Jurkat, Clone E6-1 (cell line): ENCODE data around the gene ZMYND11.
"Not testable (repeated sequence)": the region's sequence is repeated elsewhere in the genome, so short reads cannot be mapped to it uniquely, and the experiment has no call there.

Experiments
- DNase-seq: peaks from one replicate; pipeline ENCODE4 v3.0.0-alpha.2; 2011; ENCODE audit warnings: low read depth, low spot score
- H3K4me3 ChIP-seq: 2 replicates; pipeline ENCODE4 v1.5.1; 2011; ENCODE audit warnings: mild to moderate bottlenecking, low read length, control low read depth, moderate library complexity

ZMYND11 gene

DNA sequence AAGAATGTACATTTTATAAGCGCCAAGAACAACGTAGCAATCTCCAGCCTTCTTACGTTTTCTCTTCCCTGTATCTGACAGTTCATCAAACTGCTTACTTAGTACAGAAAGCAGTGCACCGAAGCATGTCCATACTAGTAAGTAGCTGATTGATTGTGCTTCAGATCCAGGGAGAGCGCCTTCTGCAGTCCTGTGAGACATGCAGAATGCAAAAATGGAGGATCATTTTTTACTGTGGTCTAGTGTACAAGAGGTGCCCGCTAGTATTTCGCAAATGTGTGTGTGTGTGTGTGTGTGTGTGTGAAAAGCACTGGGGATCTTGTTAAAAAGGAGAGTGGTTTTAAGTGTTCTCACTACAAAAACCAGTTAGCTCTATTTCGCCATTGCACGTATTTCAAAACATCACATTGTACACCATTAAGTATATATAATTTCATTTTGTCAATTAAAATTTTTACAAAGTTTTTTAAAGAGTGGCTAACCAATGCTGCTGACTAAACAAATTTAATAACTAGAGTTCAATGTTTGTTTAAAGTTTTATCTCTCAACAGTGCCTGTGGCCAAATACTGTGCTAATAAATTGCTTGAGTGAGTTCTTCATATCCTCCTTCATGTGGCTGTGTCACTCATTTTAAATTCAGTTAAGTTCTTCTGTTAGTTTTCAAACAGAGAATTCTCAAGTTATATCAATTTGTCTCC lies 99.6 kb downstream of the ZMYND11 start:
- no peak overlapping the region for H3K4me3 ChIP-seq
- no peak for DNase-seq

DNA sequence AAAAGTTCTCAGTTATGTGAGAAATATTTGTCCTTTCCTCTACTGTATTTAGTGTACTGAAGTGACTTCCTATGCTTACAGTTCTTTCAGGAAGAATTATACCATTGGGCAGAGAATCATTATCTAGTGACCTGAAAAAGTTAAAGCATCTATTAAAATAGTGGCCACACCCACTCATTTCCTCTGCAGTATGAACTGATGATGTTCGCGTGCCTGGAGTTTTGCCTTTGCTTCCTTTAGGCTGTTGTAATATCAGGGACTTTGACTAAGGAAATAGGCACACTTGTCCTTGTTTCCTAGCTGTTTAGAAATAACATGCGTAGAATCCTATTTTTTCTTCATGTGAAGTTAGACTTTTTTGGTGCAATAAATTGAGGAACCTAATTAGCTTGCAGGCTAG lies 100.7 kb downstream of the ZMYND11 start:
- no peak for DNase-seq

GRCh38 chr10:239109-239508 lies 103.9 kb downstream of the ZMYND11 start:
- H3K4me3 ChIP-seq: no peak overlapping the region
- no peak for DNase-seq

More for the DNA sequence above, 100.7 kb downstream of the ZMYND11 start:
- H3K4me3 ChIP-seq: no peak overlapping the region

DNA sequence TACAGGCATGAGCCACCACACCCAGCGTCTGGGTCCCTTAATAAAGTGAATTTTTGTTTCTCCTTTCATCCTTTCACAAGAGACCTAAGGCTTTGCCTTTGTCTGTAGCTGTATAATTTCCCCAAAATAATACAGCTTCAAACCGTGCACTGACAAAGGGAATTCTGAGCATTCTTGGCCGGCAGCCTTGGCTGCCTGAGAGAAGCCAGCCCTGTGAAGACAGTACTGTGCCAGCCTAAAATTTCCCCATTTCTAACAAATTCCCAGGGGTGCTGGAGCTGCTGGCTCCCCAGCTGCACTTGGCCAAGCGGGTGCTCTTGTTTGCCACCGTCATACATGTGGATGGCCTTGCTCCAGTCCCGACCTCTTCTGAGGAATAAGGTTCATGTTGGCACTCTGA lies 106.2 kb downstream of the ZMYND11 start:
- DNase-seq: no peak
- no peak overlapping the region for H3K4me3 ChIP-seq

- DNase-seq: no peak
- no peak overlapping the region for H3K4me3 ChIP-seq
Observed at GRCh38 chr10:241966-242643, 106.8 kb downstream of the ZMYND11 start.

- H3K4me3 ChIP-seq: no peak overlapping the region
- DNase-seq: no peak
Observed at GRCh38 chr10:244227-244626, 109.0 kb downstream of the ZMYND11 start.

- no peak overlapping the region for H3K4me3 ChIP-seq
- DNase-seq: no peak
Observed at GRCh38 chr10:246431-246830, 111.2 kb downstream of the ZMYND11 start.

DNA sequence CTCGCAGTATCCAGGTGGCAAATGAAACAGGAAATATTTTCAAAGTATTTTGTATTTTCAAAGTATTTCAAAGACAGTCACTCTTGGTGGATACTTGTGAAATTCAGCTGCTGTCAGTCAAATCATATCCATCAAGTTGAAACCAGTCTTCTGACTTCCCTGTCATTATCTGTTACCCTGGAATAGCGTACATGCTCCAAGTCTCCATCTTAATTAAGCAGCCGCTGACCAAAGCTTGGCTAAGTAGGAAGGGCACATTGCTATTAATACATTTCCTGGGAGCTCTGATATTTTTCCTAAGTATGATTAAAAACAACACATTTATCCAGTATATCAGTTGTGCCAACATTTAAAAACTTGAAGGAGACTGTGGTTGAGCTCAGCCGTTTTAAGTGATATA lies 112.2 kb downstream of the ZMYND11 start:
- DNase-seq: no peak
- no peak overlapping the region for H3K4me3 ChIP-seq

DNA sequence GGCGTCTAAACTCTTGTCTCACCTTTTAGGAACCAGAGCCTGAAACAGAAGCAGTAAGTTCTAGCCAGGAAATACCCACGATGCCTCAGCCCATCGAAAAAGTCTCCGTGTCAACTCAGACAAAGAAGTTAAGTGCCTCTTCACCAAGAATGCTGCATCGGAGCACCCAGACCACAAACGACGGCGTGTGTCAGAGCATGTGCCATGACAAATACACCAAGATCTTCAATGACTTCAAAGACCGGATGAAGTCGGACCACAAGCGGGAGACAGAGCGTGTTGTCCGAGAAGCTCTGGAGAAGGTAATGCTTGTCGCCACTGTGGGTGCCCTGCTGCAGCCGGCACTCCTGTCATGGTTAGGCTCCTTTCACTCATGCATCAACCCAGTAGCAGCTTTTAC lies 113.1 kb downstream of the ZMYND11 start:
- DNase-seq: no peak
- no peak overlapping the region for H3K4me3 ChIP-seq

DNA sequence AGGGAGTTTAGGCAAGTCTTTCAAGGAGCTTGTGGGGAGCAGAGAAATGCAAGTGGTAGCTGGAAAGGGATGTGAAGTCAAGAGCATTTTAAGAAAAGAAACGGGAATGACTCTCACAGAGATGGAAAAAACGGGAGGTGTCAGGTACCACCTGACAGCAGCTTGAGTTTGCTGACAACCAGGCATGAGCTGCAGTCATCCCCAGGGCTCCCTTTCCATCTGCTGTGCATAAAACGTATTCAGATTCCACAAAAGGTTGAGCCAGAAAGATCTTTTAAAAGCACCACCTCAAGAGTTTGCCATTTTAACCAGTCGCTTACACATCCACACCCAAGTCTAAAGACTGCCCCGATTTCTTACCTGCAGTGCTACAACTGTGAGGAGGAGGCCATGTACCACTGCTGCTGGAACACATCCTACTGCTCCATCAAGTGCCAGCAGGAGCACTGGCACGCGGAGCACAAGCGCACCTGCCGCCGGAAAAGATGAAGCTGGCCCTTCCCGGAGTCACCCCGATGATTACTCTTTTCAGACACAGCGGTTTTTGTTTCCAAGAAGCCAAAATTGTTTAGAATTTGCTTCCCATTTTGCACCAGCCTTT lies 116.8 kb downstream of the ZMYND11 start:
- no peak overlapping the region for H3K4me3 ChIP-seq
- DNase-seq: no peak

DNA sequence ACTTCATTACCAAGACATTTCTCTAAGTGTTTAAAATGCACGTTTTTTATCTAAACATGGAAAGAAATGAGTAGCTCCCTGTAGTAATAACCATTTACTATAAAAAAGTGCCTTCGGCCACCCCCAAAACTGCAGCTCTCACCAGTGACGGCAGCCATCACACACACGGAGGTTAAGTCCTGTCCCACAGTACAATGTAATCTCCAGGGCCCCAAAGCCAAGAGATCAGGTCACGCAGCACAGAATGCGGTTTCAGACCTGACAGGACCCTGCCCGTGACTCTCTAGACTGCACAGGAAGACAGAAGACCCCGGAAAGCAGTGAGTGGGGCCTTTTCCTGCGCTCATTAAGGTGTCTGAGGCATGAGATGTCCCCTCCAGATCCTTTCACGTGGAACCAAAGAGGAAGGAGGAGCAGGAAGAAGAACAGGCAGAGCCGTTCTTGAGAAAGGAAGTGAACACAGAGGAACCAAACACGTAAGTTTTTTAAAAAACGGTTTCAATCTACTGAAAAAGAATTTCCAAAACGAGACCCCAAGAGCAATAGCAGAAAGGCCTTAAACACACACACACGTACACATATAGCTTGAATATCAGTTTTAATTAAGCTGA lies 125.7 kb downstream of the ZMYND11 start:
- H3K4me3 ChIP-seq: no peak overlapping the region
- DNase-seq: no peak

GRCh38 chr10:264160-265073 lies 129.2 kb downstream of the ZMYND11 start:
- not testable (repeated sequence) for DNase-seq

DNA sequence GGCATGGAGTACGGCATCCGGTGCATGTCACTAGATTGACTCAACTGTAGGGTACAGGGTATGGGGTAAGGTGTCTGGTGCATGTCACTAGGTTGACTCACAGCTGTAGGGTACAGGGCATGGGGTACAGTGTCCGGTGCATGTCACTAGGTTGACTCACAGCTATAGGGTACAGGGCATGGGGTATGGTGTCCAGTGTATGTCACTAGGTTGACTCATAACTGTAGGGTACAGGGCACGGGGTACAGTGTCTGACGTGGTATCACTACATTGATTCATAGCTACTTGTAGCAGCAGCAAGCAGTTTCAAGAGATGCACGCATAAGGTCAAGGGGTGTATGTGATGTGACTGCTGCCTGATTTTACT lies 129.8 kb downstream of the ZMYND11 start:
- not testable (repeated sequence) for H3K4me3 ChIP-seq, DNase-seq

More at GRCh38 chr10:264160-265073, 129.2 kb downstream of the ZMYND11 start:
- not testable (repeated sequence) for H3K4me3 ChIP-seq

GRCh38 chr10:265816-266588 lies 130.7 kb downstream of the ZMYND11 start:
- not testable (repeated sequence) for H3K4me3 ChIP-seq, DNase-seq

- no peak for DNase-seq
- H3K4me3 ChIP-seq: no peak overlapping the region
Observed at GRCh38 chr10:266974-267425, 131.7 kb downstream of the ZMYND11 start.

GRCh38 chr10:267705-268104 lies 132.4 kb downstream of the ZMYND11 start:
- DNase-seq: no peak
- no peak overlapping the region for H3K4me3 ChIP-seq

GRCh38 chr10:269440-270074 lies 134.3 kb downstream of the ZMYND11 start:
- no peak overlapping the region for H3K4me3 ChIP-seq
- DNase-seq: no peak

DNA sequence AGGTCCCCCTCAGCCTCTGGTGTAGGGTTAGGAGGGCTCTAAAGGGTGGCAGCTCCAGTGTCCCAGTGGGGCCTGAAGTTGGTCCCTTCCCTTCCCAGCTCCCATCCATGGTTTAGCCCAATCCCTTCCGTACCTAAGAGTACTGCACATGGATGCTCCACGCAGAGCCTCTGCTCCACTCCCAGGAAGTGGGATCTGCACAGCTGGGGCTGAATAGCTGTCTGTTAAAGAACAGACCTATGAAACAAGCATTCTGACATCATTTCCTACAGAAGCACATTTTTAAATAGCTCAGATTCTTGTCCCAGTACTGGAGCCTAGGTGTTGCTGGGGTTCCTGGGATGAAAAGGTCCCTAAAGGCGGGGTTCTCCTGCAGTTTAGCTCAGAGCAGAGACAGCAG lies 135.9 kb downstream of the ZMYND11 start:
- DNase-seq: no peak
- H3K4me3 ChIP-seq: no peak overlapping the region
